HepG2 (cell line): Measurements from ENCODE around the gene IRS2. TPM values are rescaled to one million over a fixed set of nuclear protein-coding genes. Genes with fewer than 3 reads are reported as not detected.

Source experiments
- ATAC-seq: fragments of 200-7000 bp; cut with Tn5 transposase; 3 replicates; pipeline ENCODE4 v1.9.1; 2020; ENCODE audit warnings: mild to moderate bottlenecking, moderate library complexity
- BruUV-seq: library from RNA; stranded (reverse); fragments of 400-500 nt; replicated peaks from 2 replicates; lab custom pipeline; 2021; lab: Mats Ljungman, UMichigan
- CTCF ChIA-PET: fragments of 300-600 bp; formaldehyde crosslinking; extraction: SDS; loops from one replicate; lab custom pipeline; 2021; ENCODE audit warnings: low total read pairs, inconsistent platforms, low intra/inter-chr PET ratio; lab: Yijun Ruan, JAX
- POLR2A ChIA-PET: fragments of 350-600 bp; sonication (Branson Sonifier 250); formaldehyde crosslinking; loops from one replicate; lab custom pipeline; 2020; ENCODE audit warnings: antibody characterized with exemption, inconsistent platforms; lab: Yijun Ruan, JAX
- DNase-seq: peaks from one replicate; pipeline ENCODE4 v3.0.0-alpha.2; 2015; ENCODE audit warnings: low spot score
- FAIRE-seq: peaks from 3 replicates; lab custom pipeline; 2011; peaks lifted over from hg19 to GRCh38; lab: Jason Lieb, UNC
- H2AFZ ChIP-seq: one replicate; pipeline ENCODE4 v1.6.1; 2011; ENCODE audit warnings: low read length, inconsistent platforms
- H3K27ac ChIP-seq: fragments of 300-600 bp; 3 replicates; pipeline ENCODE4 v1.8.0; 2011; ENCODE audit warnings: mixed run types, mild to moderate bottlenecking, mixed read lengths, low read length, inconsistent platforms; ENCODE audit not compliant: insufficient read depth; ENCODE audit errors: extremely low read length
- H3K27me3 ChIP-seq, 2 experiments: fragments of 200-600 bp in 1 of 2; 2 replicates in 1 of 2; 3 replicates in 1 of 2; pipeline versions ENCODE4 v1.6.0 to v1.8.0; 2011; ENCODE audit warnings: low read length in 2 of 2, mild to moderate bottlenecking in 2 of 2, moderate library complexity in 2 of 2, inconsistent platforms in 1 of 2; ENCODE audit not compliant: insufficient read depth in 2 of 2, control insufficient read depth in 1 of 2
- H3K36me3 ChIP-seq, 2 experiments: fragments of 200-600 bp in 1 of 2; replicated peaks in 1 of 2; 2 replicates in 1 of 2; 3 replicates in 1 of 2; pipeline versions ENCODE4 v1.5.1 to v1.8.0; 2011; ENCODE audit warnings: low read length in 2 of 2, inconsistent platforms in 1 of 2; ENCODE audit not compliant: insufficient read depth in 2 of 2, control insufficient read depth in 1 of 2
- H3K4me1 ChIP-seq: 2 replicates; pipeline ENCODE4 v1.5.1; 2012; ENCODE audit warnings: low read length, inconsistent platforms; ENCODE audit not compliant: insufficient read depth
- H3K4me2 ChIP-seq: 2 replicates; pipeline ENCODE4 v1.6.0; 2011; ENCODE audit warnings: low read depth, low read length, inconsistent platforms
- H3K4me3 ChIP-seq, 3 experiments: fragments of 200-600 bp in 1 of 3; sonication (generic), shearing (Covaris generic) in 1 of 3; replicated peaks in 1 of 3; 2 replicates each; pipeline ENCODE4 v1.5.1; 2011 to 2016; ENCODE audit warnings: low read length in 3 of 3, inconsistent platforms in 2 of 3, low read depth in 2 of 3, mild to moderate bottlenecking in 2 of 3, control low read depth in 1 of 3, mixed read lengths in 1 of 3; ENCODE audit not compliant: insufficient read depth in 1 of 3
- H3K79me2 ChIP-seq: one replicate; pipeline ENCODE4 v1.6.1; 2011; ENCODE audit warnings: low read length, inconsistent platforms; ENCODE audit not compliant: insufficient read depth
- H3K9ac ChIP-seq: 2 replicates; pipeline ENCODE4 v1.6.0; 2011; ENCODE audit warnings: mild to moderate bottlenecking, low read depth, low read length, inconsistent platforms; ENCODE audit not compliant: insufficient read depth
- H3K9me3 ChIP-seq: 2 replicates; pipeline ENCODE4 v1.5.1; 2012; ENCODE audit warnings: mild to moderate bottlenecking, low read length
- H4K20me1 ChIP-seq: 2 replicates; pipeline ENCODE4 v1.6.0; 2011; ENCODE audit warnings: inconsistent platforms, mild to moderate bottlenecking, low read length, moderate library complexity; ENCODE audit not compliant: insufficient read depth
- ATAD3A ChIP-seq: sonication (generic); formaldehyde crosslinking; IDR thresholded peaks from 2 replicates; pipeline ENCODE4 v1.4.0; 2020; ENCODE audit warnings: missing genetic modification reagents
- FOSL2 ChIP-seq: sonication (generic); formaldehyde crosslinking; IDR thresholded peaks from 2 replicates; pipeline ENCODE4 v1.4.0; 2020; ENCODE audit warnings: missing genetic modification reagents
- KMT2A ChIP-seq: sonication (generic); formaldehyde crosslinking; IDR thresholded peaks from 2 replicates; pipeline ENCODE4 v1.4.0; 2020; ENCODE audit warnings: missing genetic modification reagents
- ZNF260 ChIP-seq: sonication (generic); formaldehyde crosslinking; IDR thresholded peaks from 2 replicates; pipeline ENCODE4 v1.4.0; 2020; ENCODE audit warnings: missing genetic modification reagents, low read depth, mild to moderate bottlenecking, borderline replicate concordance
- ZNF367 ChIP-seq: sonication (generic); formaldehyde crosslinking; IDR thresholded peaks from 2 replicates; pipeline ENCODE4 v1.4.0; 2020; ENCODE audit warnings: missing genetic modification reagents, borderline replicate concordance
- WGBS: methylation state at CpG from one replicate; pipeline ENCODE4 v1.1.6; 2017; ENCODE audit warnings: low lambda C conversion rate; 5-methylcytosine and 5-hydroxymethylcytosine counted together
- in situ Hi-C: cut with HindIII; loops from 2 replicates; pipeline ENCODE4 v1.10.0; 2017; ENCODE audit warnings: low pct_unique_long_range_greater_than_20kb; ENCODE audit not compliant: extremely low pct_ligation_motif_present
- intact Hi-C: fragments of 100-400 bp; cut with micrococcal nuclease; formaldehyde crosslinking; loops from one replicate; pipeline ENCODE4 v1.10.0; 2022; ENCODE audit not compliant: unreplicated experiment
- polyA plus RNA-seq, 8 experiments: library from polyadenylated mRNA; depleted of rRNA in 3 of 8; stranded (reverse) in 7 of 8; unstranded in 1 of 8; fragments of >200 nt; fragmentation: Illumina TruSeq in 4 of 8; extraction: Trizol in 4 of 8; gene quantifications; 2 replicates each; pipeline versions ENCODE4 v1.2.1 to v1.2.3, GENCODE V29; 2011 to 2016; ENCODE audit warnings: low read depth in 4 of 8, missing spikeins in 1 of 8, mixed read lengths in 1 of 8; ENCODE audit not compliant: insufficient read depth in 1 of 8
- total RNA-seq, 5 experiments: library from RNA; depleted of rRNA; stranded (reverse); fragments of >200 nt; fragmentation: Illumina TruSeq; extraction: Trizol; gene quantifications; 2 replicates each; pipeline ENCODE4 v1.2.3, GENCODE V29; 2016; ENCODE audit warnings: low read depth in 1 of 5
- TF ChIP-seq, protein P1 (sequence below): sonication (generic); formaldehyde crosslinking; IDR thresholded peaks from 2 replicates; pipeline ENCODE4 v1.5.0; 2020; ENCODE audit warnings: missing genetic modification reagents

Gene IRS2
- total and polyA plus RNA-seq, 2 of the 13 experiments (the other 11 are each of a cell fraction or from before 2014, with no cell fraction given), result 0.02 to 0.04 TPM

DNA sequence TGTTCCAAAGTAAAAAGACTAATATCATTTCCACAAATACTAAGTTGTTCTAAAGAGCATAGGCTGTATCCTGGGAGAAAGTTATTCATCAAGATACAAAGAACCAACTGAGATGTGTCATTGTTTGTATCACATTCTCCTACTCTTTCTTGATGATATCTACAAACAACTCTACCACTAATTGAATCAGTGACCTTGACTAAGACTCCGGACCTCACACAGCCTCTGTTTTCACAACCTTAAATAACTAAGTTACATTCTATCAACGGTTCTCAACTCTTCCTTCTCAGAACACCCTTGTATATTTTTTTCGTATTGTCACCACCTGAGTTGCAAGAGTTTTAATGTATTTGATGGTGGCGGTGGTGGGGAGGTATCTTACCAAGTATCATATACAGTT is 12.6 kb downstream of the IRS2 start:
- WGBS, result 39% methylated on average over 4 of the region's 4 CpGs
- BruUV-seq, result no TSS peak
- H3K27ac ChIP-seq, result no peak overlapping the region
- no peak for DNase-seq
- no peak for FAIRE-seq
- H3K4me2 ChIP-seq, result no peak overlapping the region
- 0 out of 5 replicates have a peak, but pooled peaks cover 0 to 2% of the 10 kb centered on the region in 2 experiments for H3K27me3 ChIP-seq
- H3K4me1 ChIP-seq, result no peaks in the 10 kb centered on the region
- no peaks in the 10 kb centered on the region for H3K9me3 ChIP-seq
- no peaks in the 10 kb centered on the region for H4K20me1 ChIP-seq
- H3K9ac ChIP-seq, result no peak overlapping the region
- ChIA-PET CTCF (no interaction called here), POLR2A (no interaction called here)
- in situ Hi-C loops, result no loop called here
- intact Hi-C loops, result no loop called here
- ATAC-seq, result no peak
- H3K4me3 ChIP-seq, result no peak overlapping the region
- TF ChIP-seq, protein P1, sequence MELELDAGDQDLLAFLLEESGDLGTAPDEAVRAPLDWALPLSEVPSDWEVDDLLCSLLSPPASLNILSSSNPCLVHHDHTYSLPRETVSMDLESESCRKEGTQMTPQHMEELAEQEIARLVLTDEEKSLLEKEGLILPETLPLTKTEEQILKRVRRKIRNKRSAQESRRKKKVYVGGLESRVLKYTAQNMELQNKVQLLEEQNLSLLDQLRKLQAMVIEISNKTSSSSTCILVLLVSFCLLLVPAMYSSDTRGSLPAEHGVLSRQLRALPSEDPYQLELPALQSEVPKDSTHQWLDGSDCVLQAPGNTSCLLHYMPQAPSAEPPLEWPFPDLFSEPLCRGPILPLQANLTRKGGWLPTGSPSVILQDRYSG (CRISPR knock-in tag), result no peak
- TF ChIP-seq ATAD3A (no peak), ZNF260 (CRISPR knock-in tag) (no peak), KMT2A (no peak)
- no peak overlapping the region for H2AFZ ChIP-seq
- no peaks in the 10 kb centered on the region for H3K79me2 ChIP-seq
- H3K36me3 ChIP-seq, result no peaks in the 10 kb centered on the region

DNA sequence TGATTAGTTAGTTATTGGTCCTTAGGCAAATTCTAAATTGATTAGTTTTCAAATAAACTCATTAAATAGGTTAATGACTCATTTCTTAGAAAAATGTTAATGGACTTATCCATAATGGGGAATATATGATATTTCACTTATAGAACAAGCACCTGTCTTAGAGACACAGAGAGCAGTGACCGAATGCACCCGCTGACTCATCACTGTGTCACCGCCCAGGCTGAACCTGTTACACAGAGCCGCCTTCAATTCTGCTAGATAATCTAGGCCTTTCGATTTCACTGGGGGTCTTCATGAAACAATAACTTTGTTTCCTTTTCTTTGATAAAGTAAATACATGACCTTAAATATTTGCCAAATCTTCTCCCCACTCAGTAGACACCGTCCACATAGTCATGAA is 13.1 kb downstream of the IRS2 start:
- FAIRE-seq, result no peak
- intact Hi-C loops (no loop called here), in situ Hi-C loops (no loop called here)
- Histone ChIP-seq H2AFZ (no peak overlapping the region), H3K9ac (no peak overlapping the region), H3K4me1 (no peaks in the 10 kb centered on the region), H3K4me3 (no peak overlapping the region), H3K4me2 (no peak overlapping the region), H3K36me3 (no peaks in the 10 kb centered on the region), H3K27me3 (0 out of 5 replicates have a peak, but pooled peaks cover 0 to 2% of the 10 kb centered on the region in 2 experiments), H3K9me3 (no peaks in the 10 kb centered on the region), H3K27ac (no peak overlapping the region), H3K79me2 (no peaks in the 10 kb centered on the region), H4K20me1 (no peaks in the 10 kb centered on the region)
- POLR2A ChIA-PET, result no interaction called here
- peak; percentile 52 for TF ChIP-seq FOSL2 (CRISPR knock-in tag)
- TF ChIP-seq ZNF367 (CRISPR knock-in tag), result no peak
- no peak for DNase-seq
- no TSS peak for BruUV-seq
- WGBS, result 40% methylated on average over 6 of the region's 6 CpGs
- ATAC-seq, result no peak
- CTCF ChIA-PET, result no interaction called here
